ENCODE data around the gene SRD5A2.

DNA sequence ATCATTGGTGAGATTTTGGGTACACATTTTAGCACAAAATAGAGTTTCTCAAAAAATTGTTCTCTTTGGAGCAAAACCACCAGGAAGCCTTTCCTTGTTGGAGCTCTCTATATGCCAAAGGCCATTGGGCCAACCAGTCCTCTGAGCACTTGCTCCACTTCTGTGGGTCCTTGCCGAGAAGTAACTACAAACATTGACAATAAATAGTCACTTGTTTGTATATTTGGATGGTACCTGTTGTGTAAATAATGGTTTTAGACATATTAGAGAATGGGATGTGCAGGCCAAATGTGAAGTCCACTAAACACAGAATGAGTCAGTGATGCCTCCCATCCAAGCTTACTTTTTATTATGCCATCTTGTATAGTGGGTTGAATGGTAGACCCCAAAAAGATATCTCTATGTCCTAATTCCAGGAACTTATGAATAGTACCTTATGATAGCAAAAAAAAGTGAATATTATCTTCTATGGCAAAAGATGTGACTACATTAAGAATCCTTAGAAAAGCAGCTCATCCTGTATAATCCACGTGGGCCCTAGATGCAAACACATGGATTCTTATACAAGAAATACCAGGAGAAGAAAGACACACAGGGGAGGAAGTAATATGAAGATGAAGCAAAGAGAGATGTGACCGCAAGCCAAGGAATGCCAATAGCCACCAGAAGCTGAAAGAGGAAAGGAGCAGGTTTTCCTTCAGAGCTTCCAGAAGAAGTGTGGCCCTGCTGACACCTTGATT, 24.6 kb downstream of the SRD5A2 start:
- TF ChIP-seq ZFP41 (tag by site-specific recombination; IDR thresholded peaks at IDR 0.05; ENCODE audit: borderline replicate concordance) (no peak), ZNF394 (tag by site-specific recombination; IDR thresholded peaks at IDR 0.05; ENCODE audit: borderline replicate concordance) (no peak), HOXA7 (CRISPR knock-in tag; IDR thresholded peaks at IDR 0.05; ENCODE audit: borderline replicate concordance) (no peak)
- TF ChIP-seq, protein P1, sequence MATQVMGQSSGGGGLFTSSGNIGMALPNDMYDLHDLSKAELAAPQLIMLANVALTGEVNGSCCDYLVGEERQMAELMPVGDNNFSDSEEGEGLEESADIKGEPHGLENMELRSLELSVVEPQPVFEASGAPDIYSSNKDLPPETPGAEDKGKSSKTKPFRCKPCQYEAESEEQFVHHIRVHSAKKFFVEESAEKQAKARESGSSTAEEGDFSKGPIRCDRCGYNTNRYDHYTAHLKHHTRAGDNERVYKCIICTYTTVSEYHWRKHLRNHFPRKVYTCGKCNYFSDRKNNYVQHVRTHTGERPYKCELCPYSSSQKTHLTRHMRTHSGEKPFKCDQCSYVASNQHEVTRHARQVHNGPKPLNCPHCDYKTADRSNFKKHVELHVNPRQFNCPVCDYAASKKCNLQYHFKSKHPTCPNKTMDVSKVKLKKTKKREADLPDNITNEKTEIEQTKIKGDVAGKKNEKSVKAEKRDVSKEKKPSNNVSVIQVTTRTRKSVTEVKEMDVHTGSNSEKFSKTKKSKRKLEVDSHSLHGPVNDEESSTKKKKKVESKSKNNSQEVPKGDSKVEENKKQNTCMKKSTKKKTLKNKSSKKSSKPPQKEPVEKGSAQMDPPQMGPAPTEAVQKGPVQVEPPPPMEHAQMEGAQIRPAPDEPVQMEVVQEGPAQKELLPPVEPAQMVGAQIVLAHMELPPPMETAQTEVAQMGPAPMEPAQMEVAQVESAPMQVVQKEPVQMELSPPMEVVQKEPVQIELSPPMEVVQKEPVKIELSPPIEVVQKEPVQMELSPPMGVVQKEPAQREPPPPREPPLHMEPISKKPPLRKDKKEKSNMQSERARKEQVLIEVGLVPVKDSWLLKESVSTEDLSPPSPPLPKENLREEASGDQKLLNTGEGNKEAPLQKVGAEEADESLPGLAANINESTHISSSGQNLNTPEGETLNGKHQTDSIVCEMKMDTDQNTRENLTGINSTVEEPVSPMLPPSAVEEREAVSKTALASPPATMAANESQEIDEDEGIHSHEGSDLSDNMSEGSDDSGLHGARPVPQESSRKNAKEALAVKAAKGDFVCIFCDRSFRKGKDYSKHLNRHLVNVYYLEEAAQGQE (tag by site-specific recombination; IDR thresholded peaks at IDR 0.05) = no peak
- TF ChIP-seq, protein P2, sequence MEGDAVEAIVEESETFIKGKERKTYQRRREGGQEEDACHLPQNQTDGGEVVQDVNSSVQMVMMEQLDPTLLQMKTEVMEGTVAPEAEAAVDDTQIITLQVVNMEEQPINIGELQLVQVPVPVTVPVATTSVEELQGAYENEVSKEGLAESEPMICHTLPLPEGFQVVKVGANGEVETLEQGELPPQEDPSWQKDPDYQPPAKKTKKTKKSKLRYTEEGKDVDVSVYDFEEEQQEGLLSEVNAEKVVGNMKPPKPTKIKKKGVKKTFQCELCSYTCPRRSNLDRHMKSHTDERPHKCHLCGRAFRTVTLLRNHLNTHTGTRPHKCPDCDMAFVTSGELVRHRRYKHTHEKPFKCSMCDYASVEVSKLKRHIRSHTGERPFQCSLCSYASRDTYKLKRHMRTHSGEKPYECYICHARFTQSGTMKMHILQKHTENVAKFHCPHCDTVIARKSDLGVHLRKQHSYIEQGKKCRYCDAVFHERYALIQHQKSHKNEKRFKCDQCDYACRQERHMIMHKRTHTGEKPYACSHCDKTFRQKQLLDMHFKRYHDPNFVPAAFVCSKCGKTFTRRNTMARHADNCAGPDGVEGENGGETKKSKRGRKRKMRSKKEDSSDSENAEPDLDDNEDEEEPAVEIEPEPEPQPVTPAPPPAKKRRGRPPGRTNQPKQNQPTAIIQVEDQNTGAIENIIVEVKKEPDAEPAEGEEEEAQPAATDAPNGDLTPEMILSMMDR (tag by site-specific recombination; IDR thresholded peaks at IDR 0.05) = no peak

Data from HEK293 (cell line).